Mucosa of descending colon (tissue), 3 donors: ENCODE results near the gene TMEM218. TPM values are rescaled to one million over a fixed set of nuclear protein-coding genes. Genes with fewer than 3 reads are reported as not detected.

ENCODE experiments used
- ATAC-seq: fragments of 200-7000 bp; cut with Tn5 transposase; one replicate; pipeline ENCODE4 v1.9.1; 2020; ENCODE audit warnings: mild to moderate bottlenecking, moderate library complexity
- DNase-seq, 3 donors: peaks; one replicate each; pipeline ENCODE4 v3.0.0-alpha.2; 2020
- H3K36me3 ChIP-seq: fragments of 200-600 bp; one replicate; pipeline ENCODE4 v1.8.0; 2021; ENCODE audit warnings: low read depth, mild to moderate bottlenecking
- H3K4me1 ChIP-seq: fragments of 200-600 bp; one replicate; pipeline ENCODE4 v1.8.0; 2021; ENCODE audit warnings: low read depth, mild to moderate bottlenecking
- H3K4me3 ChIP-seq: fragments of 200-600 bp; one replicate; pipeline ENCODE4 v1.8.0; 2021; ENCODE audit warnings: mild to moderate bottlenecking
- H3K9me3 ChIP-seq: fragments of 200-600 bp; one replicate; pipeline ENCODE4 v1.8.0; 2021; ENCODE audit warnings: mild to moderate bottlenecking
- CTCF ChIP-seq: fragments of 200-600 bp; IDR thresholded peaks from one replicate; pipeline ENCODE4 v1.8.0; 2022; ENCODE audit warnings: antibody characterized with exemption, mild to moderate bottlenecking
- intact Hi-C, 2 donors: fragments of 100-400 bp; cut with DNase I in 1 of 2; cut with micrococcal nuclease in 1 of 2; formaldehyde crosslinking; loops; one replicate each; pipeline versions ENCODE4 v1.11.0 to v1.11.1; 2022; cut with DNase I, micrococcal nuclease
- total RNA-seq, 3 donors: library from RNA; stranded (reverse); fragmentation: NEBNext Ultra II Directional in 2 of 3; extraction: Animal tissue kit (Norgen Biotek cat#: 25700) in 2 of 3; gene quantifications; one replicate each; pipeline versions ENCODE4 v1.2.1 to v1.2.4, GENCODE V29; 2021 to 2023
- donor health status: DM: no; HTN: no; CAD: no; lungs with moderate emphysema.
- donor health status: DM: no; HTN: no; CAD: no.
- donor health status: DM: no; HTN: yes; CAD: no.

The TMEM218 gene
- total RNA-seq, 3 donors from 2014 or later: 12.5 to 16.9 (median 16.1) TPM

GRCh38 chr11:125068368-125068767 lies 43.1 kb downstream of the TMEM218 start:
- DNase-seq: no peak
- H3K4me1 ChIP-seq: peaks cover 9% of the 10 kb centered on the region
- no peaks in the 10 kb centered on the region for H3K36me3 ChIP-seq
- no peak overlapping the region for H3K4me3 ChIP-seq
- no peaks in the 10 kb centered on the region for H3K9me3 ChIP-seq
- TF ChIP-seq CTCF: no peak
- intact Hi-C loops: no loop called here
- ATAC-seq: no peak

- ATAC-seq: no peak
- H3K4me3 ChIP-seq: no peak overlapping the region
- no peaks in the 10 kb centered on the region for H3K36me3 ChIP-seq
- intact Hi-C loops: no loop called here
- no peak for TF ChIP-seq CTCF
- no peaks in the 10 kb centered on the region for H3K9me3 ChIP-seq
- DNase-seq: no peak
- H3K4me1 ChIP-seq: peaks cover 8% of the 10 kb centered on the region
Measured at GRCh38 chr11:125064070-125064469, 47.4 kb downstream of the TMEM218 start.

GRCh38 chr11:125063429-125064043 lies 47.9 kb downstream of the TMEM218 start:
- peak overlapping the region; percentile 9 for H3K4me3 ChIP-seq
- H3K4me1 ChIP-seq: peaks cover 8% of the 10 kb centered on the region
- intact Hi-C loops: no loop called here
- ATAC-seq (peak; percentile 9), DNase-seq (no peak)
- no peaks in the 10 kb centered on the region for H3K36me3 ChIP-seq
- H3K9me3 ChIP-seq: no peaks in the 10 kb centered on the region
- no peak for TF ChIP-seq CTCF

- intact Hi-C loops: no loop called here
- H3K4me3 ChIP-seq: peak within 1 kb of the TSS; percentile 9
- no peaks in the 10 kb centered on the region for H3K36me3 ChIP-seq
- H3K4me1 ChIP-seq: peaks cover 8% of the 10 kb centered on the region
- H3K9me3 ChIP-seq: no peaks in the 10 kb centered on the region
- ATAC-seq: peak; percentile 87
- peak; percentile 57 to 75 (median 71) for DNase-seq
- TF ChIP-seq CTCF: no peak
Measured at GRCh38 chr11:125062931-125063428, 48.4 kb downstream of the TMEM218 start, which contains the start of gene SLC37A2. Gene SLC37A2 (plus strand): TSS chr11:125063305. CDS start chr11:125063368, 63 bp downstream.

GRCh38 chr11:125062218-125062930 lies 49.1 kb downstream of the TMEM218 start:
- no peak for DNase-seq
- H3K36me3 ChIP-seq: no peaks in the 10 kb centered on the region
- intact Hi-C loops: no loop called here
- peak overlapping the region; percentile 9 for H3K4me3 ChIP-seq
- H3K9me3 ChIP-seq: no peaks in the 10 kb centered on the region
- H3K4me1 ChIP-seq: peaks cover 8% of the 10 kb centered on the region
- no peak for TF ChIP-seq CTCF
- ATAC-seq: no peak
